Left ventricle myocardium inferior (tissue), 1 donor: ENCODE data around the gene GINS3. TPM values are rescaled to one million over a fixed set of nuclear protein-coding genes. Genes with fewer than 3 reads are reported as not detected.

Source experiments
- DNase-seq: peaks from one replicate; pipeline ENCODE4 v3.0.0-alpha.2; 2020
- H3K27ac ChIP-seq: fragments of 200-600 bp; replicated peaks from 2 replicates; pipeline ENCODE4 v1.8.0; 2021
- H3K27me3 ChIP-seq: fragments of 200-600 bp; 2 replicates; pipeline ENCODE4 v1.8.0; 2021; ENCODE audit warnings: low read depth
- H3K36me3 ChIP-seq: fragments of 200-600 bp; 2 replicates; pipeline ENCODE4 v1.8.0; 2021
- H3K4me1 ChIP-seq: fragments of 200-600 bp; 2 replicates; pipeline ENCODE4 v1.8.0; 2021
- H3K4me3 ChIP-seq: fragments of 200-600 bp; 2 replicates; pipeline ENCODE4 v1.8.0; 2021; ENCODE audit warnings: mild to moderate bottlenecking, moderate library complexity
- H3K9me3 ChIP-seq: fragments of 200-600 bp; replicated peaks from 2 replicates; pipeline ENCODE4 v1.8.0; 2021
- intact Hi-C: fragments of 100-400 bp; cut with micrococcal nuclease; formaldehyde crosslinking; loops from one replicate; pipeline ENCODE4 v1.11.0; 2022
- total RNA-seq: library from RNA; stranded (reverse); fragmentation: NEBNext Ultra II Directional; extraction: Animal tissue kit (Norgen Biotek cat#: 25700); gene quantifications from one replicate; pipeline ENCODE4 v1.2.1, GENCODE V29; 2021
- TF ChIP-seq, protein P1 (sequence below): fragments of 200-600 bp; IDR thresholded peaks from 2 replicates; pipeline ENCODE4 v1.8.0; 2021; ENCODE audit warnings: antibody characterized with exemption, mild to moderate bottlenecking, borderline replicate concordance
- donor health status: DM: no; HTN: yes; CAD: no; lungs with severe emphysema.

GINS3 gene
- total RNA-seq, 1 donor from 2014 or later, result 4.7 TPM

DNA sequence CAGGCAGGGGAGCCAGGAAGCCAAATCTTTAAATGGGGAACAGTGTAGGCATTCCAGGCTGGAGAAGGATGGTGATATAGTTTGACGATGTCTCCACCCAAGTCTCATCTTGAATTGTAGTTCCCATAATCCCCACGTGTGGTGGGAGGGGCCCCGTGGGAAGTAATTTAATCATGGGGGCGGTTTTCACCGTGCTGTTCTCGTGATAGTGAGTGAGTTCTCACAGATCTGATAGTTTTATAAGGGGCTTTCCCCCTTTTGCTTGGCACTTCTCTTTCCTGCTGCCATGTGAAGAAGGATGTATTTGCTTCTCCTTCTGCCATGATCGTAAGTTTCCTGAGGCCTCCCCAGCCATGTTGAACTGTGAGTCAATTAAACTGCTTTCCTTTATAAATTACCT is 28.8 kb downstream of the GINS3 start:
- TF ChIP-seq, protein P1, sequence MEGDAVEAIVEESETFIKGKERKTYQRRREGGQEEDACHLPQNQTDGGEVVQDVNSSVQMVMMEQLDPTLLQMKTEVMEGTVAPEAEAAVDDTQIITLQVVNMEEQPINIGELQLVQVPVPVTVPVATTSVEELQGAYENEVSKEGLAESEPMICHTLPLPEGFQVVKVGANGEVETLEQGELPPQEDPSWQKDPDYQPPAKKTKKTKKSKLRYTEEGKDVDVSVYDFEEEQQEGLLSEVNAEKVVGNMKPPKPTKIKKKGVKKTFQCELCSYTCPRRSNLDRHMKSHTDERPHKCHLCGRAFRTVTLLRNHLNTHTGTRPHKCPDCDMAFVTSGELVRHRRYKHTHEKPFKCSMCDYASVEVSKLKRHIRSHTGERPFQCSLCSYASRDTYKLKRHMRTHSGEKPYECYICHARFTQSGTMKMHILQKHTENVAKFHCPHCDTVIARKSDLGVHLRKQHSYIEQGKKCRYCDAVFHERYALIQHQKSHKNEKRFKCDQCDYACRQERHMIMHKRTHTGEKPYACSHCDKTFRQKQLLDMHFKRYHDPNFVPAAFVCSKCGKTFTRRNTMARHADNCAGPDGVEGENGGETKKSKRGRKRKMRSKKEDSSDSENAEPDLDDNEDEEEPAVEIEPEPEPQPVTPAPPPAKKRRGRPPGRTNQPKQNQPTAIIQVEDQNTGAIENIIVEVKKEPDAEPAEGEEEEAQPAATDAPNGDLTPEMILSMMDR, result no peak
- peak overlapping the region; percentile 95 for H3K27ac ChIP-seq
- H3K4me3 ChIP-seq, result peak overlapping the region; percentile 59
- no peak for DNase-seq
- no peaks in the 10 kb centered on the region for H3K36me3 ChIP-seq
- no peaks in the 10 kb centered on the region for H3K9me3 ChIP-seq
- no peaks in the 10 kb centered on the region for H3K27me3 ChIP-seq
- H3K4me1 ChIP-seq, result peaks cover 43% of the 10 kb centered on the region
- intact Hi-C loops, result no loop called here

GRCh38 chr16:58421529-58421928 is 29.3 kb downstream of the GINS3 start:
- peak overlapping the region; percentile 95 for H3K27ac ChIP-seq
- H3K4me1 ChIP-seq, result peaks cover 46% of the 10 kb centered on the region
- intact Hi-C loops, result no loop called here
- H3K9me3 ChIP-seq, result no peaks in the 10 kb centered on the region
- peak overlapping the region; percentile 59 for H3K4me3 ChIP-seq
- peak; percentile 50 for DNase-seq
- no peaks in the 10 kb centered on the region for H3K27me3 ChIP-seq
- TF ChIP-seq, protein P1, result peak; percentile 42
- no peaks in the 10 kb centered on the region for H3K36me3 ChIP-seq

DNA sequence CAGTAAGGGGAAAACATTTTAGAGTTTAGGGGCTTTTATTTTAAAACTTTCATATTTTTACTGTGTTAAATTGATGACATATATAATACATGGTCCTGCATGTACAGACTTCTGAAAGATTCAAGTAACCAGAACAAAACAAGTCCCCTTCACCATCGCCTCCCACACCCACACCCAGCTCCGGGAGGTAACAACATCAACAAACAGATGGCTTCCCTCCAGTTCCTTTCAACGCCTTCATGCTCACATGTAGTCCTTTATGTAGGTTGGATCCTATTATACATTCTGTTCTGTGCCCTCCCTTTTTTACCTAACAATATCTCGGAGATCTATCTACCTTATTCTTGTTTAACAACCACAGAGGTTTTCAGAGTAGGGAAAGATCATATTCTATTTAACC is 30.5 kb downstream of the GINS3 start:
- Histone ChIP-seq H3K9me3 (no peaks in the 10 kb centered on the region), H3K36me3 (no peaks in the 10 kb centered on the region), H3K27me3 (no peaks in the 10 kb centered on the region), H3K4me3 (peak overlapping the region; percentile 59), H3K27ac (peak overlapping the region; percentile 95), H3K4me1 (peaks cover 52% of the 10 kb centered on the region)
- peak; percentile 46 for DNase-seq
- intact Hi-C loops, result no loop called here
- TF ChIP-seq, protein P1, result no peak

DNA sequence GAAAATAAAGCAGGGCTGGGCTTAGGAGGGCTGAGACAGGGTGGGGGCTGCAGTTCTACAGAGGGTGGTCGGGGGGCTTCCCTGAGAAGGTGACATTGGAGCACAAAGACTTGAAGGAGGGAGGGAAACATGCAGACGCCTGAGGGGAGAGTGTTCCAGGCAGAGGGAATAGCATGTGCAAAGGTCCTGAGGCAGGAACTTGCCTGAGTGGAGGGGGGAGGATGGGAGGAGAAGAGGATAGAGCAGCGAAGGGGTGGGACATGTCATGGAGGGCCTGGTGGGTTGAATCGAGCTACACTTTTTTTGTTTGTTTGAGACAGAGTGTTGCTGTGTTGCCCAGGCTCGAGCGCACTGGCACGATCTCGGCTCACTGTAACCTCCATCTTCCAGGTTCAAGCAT is 33.0 kb downstream of the GINS3 start:
- intact Hi-C loops, result no loop called here
- Histone ChIP-seq H3K27me3 (no peaks in the 10 kb centered on the region), H3K36me3 (no peaks in the 10 kb centered on the region), H3K4me3 (peak overlapping the region; percentile 59), H3K27ac (peak overlapping the region; percentile 95), H3K4me1 (peaks cover 54% of the 10 kb centered on the region), H3K9me3 (no peaks in the 10 kb centered on the region)
- no peak for DNase-seq
- TF ChIP-seq, protein P1, result no peak

- no peak for DNase-seq
- Histone ChIP-seq H3K27ac (peak overlapping the region; percentile 95), H3K27me3 (no peaks in the 10 kb centered on the region), H3K4me1 (peaks cover 60% of the 10 kb centered on the region), H3K4me3 (peak overlapping the region; percentile 59), H3K9me3 (no peaks in the 10 kb centered on the region), H3K36me3 (no peaks in the 10 kb centered on the region)
- TF ChIP-seq, protein P1, result no peak
- intact Hi-C loops, result no loop called here
These were observed 33.7 kb downstream of the GINS3 start for GRCh38 chr16:58425756-58426494.
